ENCODE measurements around the gene ACADVL. TPM values are rescaled to one million over a fixed set of nuclear protein-coding genes. Genes with fewer than 3 reads are reported as not detected.
A peak's percentile ranks its signal among the peaks of the same experiment; 100 is the strongest.

The ACADVL gene
- total RNA-seq, 1 experiment from 2014 or later, result 283 TPM

- Mint-ChIP-seq H3K27ac (peak overlapping the region in 1 of 3 experiments; percentile 98; a peak in 3 of 7 replicates), H3K4me1 (peaks cover 24 to 38% of the 10 kb centered on the region in 2 experiments), H3K27me3 (ENCODE audit: low read depth) (peaks cover 2% of the 10 kb centered on the region), H3K4me3 (peak overlapping the region; percentile 86 to 93), H3K9me3 (peaks cover 0 to 4% of the 10 kb centered on the region in 2 experiments; a peak in 1 of 5 replicates), H3K36me3 (ENCODE audit: insufficient read depth in 1 of 3, low read depth in 3 of 3) (peaks cover 12 to 51% (median 38%) of the 10 kb centered on the region in 3 experiments)
- no peak overlapping the region; the same call in 1 of the 2 replicates for H3K14ac ChIP-seq (ENCODE audit: insufficient read depth, low read length)
- H3K18ac ChIP-seq (ENCODE audit: insufficient read length, low read depth, low read length), result no peak overlapping the region
- H4K5ac ChIP-seq (ENCODE audit: insufficient read length, low read depth, low read length), result no peak overlapping the region
- H3K27me3 ChIP-seq (ENCODE audit: insufficient read depth, low read length), result no peaks in the 10 kb centered on the region
- H3K23ac ChIP-seq (ENCODE audit: insufficient read length, low read depth, low read length), result no peak overlapping the region
- TF ChIP-seq CTCF (conservative IDR thresholded peaks at IDR 0.05), result no peak
- H4K8ac ChIP-seq (replicated peaks; ENCODE audit: insufficient read length, low read depth, low read length), result no peak overlapping the region
- peak overlapping the region; percentile 76 for H3K4me2 ChIP-seq (ENCODE audit: insufficient read depth, insufficient read length, low read length)
- peak overlapping the region; percentile 44 for H3K9ac ChIP-seq (ENCODE audit: extremely low read depth, insufficient read length, low read length)
- WGBS (ENCODE audit: extremely low coverage, insufficient read length, low lambda C conversion rate), result no CpG with 5 or more reads among the region's 4 CpGs
- peaks cover 25% of the 10 kb centered on the region for H3K23me2 ChIP-seq (ENCODE audit: insufficient read length, low read depth, low read length, poor library complexity, severe bottlenecking)
- no peaks in the 10 kb centered on the region for H3K79me1 ChIP-seq (ENCODE audit: insufficient read depth, low read depth, low read length, poor library complexity, severe bottlenecking)
- peaks cover 8% of the 10 kb centered on the region; the same call in 1 of the 2 replicates for H3K79me2 ChIP-seq (ENCODE audit: insufficient read depth, low read length)
- H4K20me1 ChIP-seq (ENCODE audit: control insufficient read depth, insufficient read depth, insufficient read length), result no peaks in the 10 kb centered on the region
- H2BK5ac ChIP-seq (ENCODE audit: insufficient read length, low read length), result no peak overlapping the region
- no peak overlapping the region for H3K4ac ChIP-seq (ENCODE audit: low read depth, low read length)
- H2BK15ac ChIP-seq (ENCODE audit: low read depth, low read length), result no peak overlapping the region
- H4K91ac ChIP-seq (ENCODE audit: insufficient read length, low read depth, low read length), result no peak overlapping the region
- H3K27ac ChIP-seq (ENCODE audit: insufficient read length, low read depth, low read length), result no peak overlapping the region
- DNase-seq, result no peak
- no peak overlapping the region for H2AFZ ChIP-seq (ENCODE audit: low read length)
- H3K56ac ChIP-seq (ENCODE audit: insufficient read length, low read depth, low read length), result no peak overlapping the region
- H2BK12ac ChIP-seq (ENCODE audit: insufficient read length, low read depth, low read length), result no peak overlapping the region
- H3K9me3 ChIP-seq (ENCODE audit: control insufficient read depth, low read depth, low read length), result no peaks in the 10 kb centered on the region
- no peak overlapping the region for H2AK5ac ChIP-seq (ENCODE audit: insufficient read length, low read length)
- H3K4me1 ChIP-seq (ENCODE audit: insufficient read depth, low read length), result peaks cover 4% of the 10 kb centered on the region; the same call in 1 of the 2 replicates
- no peak overlapping the region for H2BK120ac ChIP-seq (ENCODE audit: low read depth, low read length, poor library complexity, severe bottlenecking)
- no peak overlapping the region for H2BK20ac ChIP-seq (ENCODE audit: low read depth, low read length, poor library complexity, severe bottlenecking)
- no peak overlapping the region for H3T11ph ChIP-seq (ENCODE audit: low read length)
Observed at GRCh38 chr17:7260151-7260550, 40.4 kb downstream of the ACADVL start.
